ENCODE data around the gene FBLN1. TPM values are rescaled to one million over a fixed set of nuclear protein-coding genes. Genes with fewer than 3 reads are reported as not detected.

Gene FBLN1
- total RNA-seq, 1 donor from 2014 or later = 12.2 TPM

GRCh38 chr22:45631841-45632238 is 129.2 kb downstream of the FBLN1 start:
- no peak for DNase-seq (ENCODE audit: low read depth)

- DNase-seq (ENCODE audit: low read depth) = no peak
These were observed 130.3 kb downstream of the FBLN1 start for GRCh38 chr22:45632791-45633515.

GRCh38 chr22:45636683-45637082 is 134.0 kb downstream of the FBLN1 start:
- DNase-seq (ENCODE audit: low read depth) = no peak

- no peak for DNase-seq (ENCODE audit: low read depth)
These were observed 135.5 kb downstream of the FBLN1 start for GRCh38 chr22:45638197-45638596.

GRCh38 chr22:45638834-45639746 is 136.4 kb downstream of the FBLN1 start:
- DNase-seq (ENCODE audit: low read depth) = no peak

- no peak for DNase-seq (ENCODE audit: low read depth)
These were observed 137.0 kb downstream of the FBLN1 start for GRCh38 chr22:45639747-45640102.

- no peak for DNase-seq (ENCODE audit: low read depth)
These were observed 137.7 kb downstream of the FBLN1 start for GRCh38 chr22:45640291-45640940.

GRCh38 chr22:45640941-45641621 is 138.4 kb downstream of the FBLN1 start:
- DNase-seq (ENCODE audit: low read depth) = no peak

GRCh38 chr22:45642986-45643385 is 140.3 kb downstream of the FBLN1 start:
- DNase-seq (ENCODE audit: low read depth) = no peak

GRCh38 chr22:45644714-45645113 is 142.0 kb downstream of the FBLN1 start:
- DNase-seq (ENCODE audit: low read depth) = no peak

GRCh38 chr22:45645150-45645525 is 142.5 kb downstream of the FBLN1 start:
- DNase-seq (ENCODE audit: low read depth) = no peak

GRCh38 chr22:45645526-45646414 is 143.1 kb downstream of the FBLN1 start:
- DNase-seq (ENCODE audit: low read depth) = peak; percentile 54

GRCh38 chr22:45647532-45648225 is 145.0 kb downstream of the FBLN1 start:
- no peak for DNase-seq (ENCODE audit: low read depth)

- DNase-seq (ENCODE audit: low read depth) = peak; percentile 32
These were observed 145.8 kb downstream of the FBLN1 start for GRCh38 chr22:45648301-45649117.

- no peak for DNase-seq (ENCODE audit: low read depth)
These were observed 147.1 kb downstream of the FBLN1 start for GRCh38 chr22:45649809-45650208.

GRCh38 chr22:45650721-45651120 is 148.0 kb downstream of the FBLN1 start:
- no peak for DNase-seq (ENCODE audit: low read depth)
